ENCODE data around the gene IL36B. TPM values are rescaled to one million over a fixed set of nuclear protein-coding genes. Genes with fewer than 3 reads are reported as not detected.

The IL36B gene
- total and polyA plus RNA-seq, 8 donors, result not detected

- no peak overlapping the region for H3K27ac ChIP-seq
- TF ChIP-seq POLR2A (IDR thresholded peaks at IDR 0.05) (no peak), CTCF (IDR thresholded peaks at IDR 0.05) (no peak), EP300 (IDR thresholded peaks at IDR 0.05) (no peak)
- peaks cover 0 to 13% (median 9%) of the 10 kb centered on the region in 4 donors for H3K9me3 ChIP-seq
- WGBS, 5 donors, result 53 to 89% (median 70%) methylated on average over 1 of the region's 1 CpG
- no peak for DNase-seq
- H3K27me3 ChIP-seq, result no peaks in the 10 kb centered on the region
- intact Hi-C loops (cut with DNase I; ENCODE audit: low total_unique reads), result no loop called here
- H3K36me3 ChIP-seq, result no peaks in the 10 kb centered on the region
- no peaks in the 10 kb centered on the region for H3K4me1 ChIP-seq
- H3K4me3 ChIP-seq, result no peak overlapping the region
Observed at GRCh38 chr2:113056521-113056920, 3.9 kb upstream of the IL36B start.

GRCh38 chr2:113054066-113054465 is 1.4 kb upstream of the IL36B start:
- Histone ChIP-seq H3K9me3 (peaks cover 0 to 17% (median 12%) of the 10 kb centered on the region in 4 donors), H3K4me3 (no peak overlapping the region), H3K27me3 (no peaks in the 10 kb centered on the region), H3K4me1 (no peaks in the 10 kb centered on the region), H3K36me3 (no peaks in the 10 kb centered on the region), H3K27ac (no peak overlapping the region)
- no peak for DNase-seq
- no peak for TF ChIP-seq POLR2A (IDR thresholded peaks at IDR 0.05)
- no peak for TF ChIP-seq EP300 (IDR thresholded peaks at IDR 0.05)
- no peak for TF ChIP-seq POLR2AphosphoS5 (IDR thresholded peaks at IDR 0.05)
- no peak for TF ChIP-seq CTCF (IDR thresholded peaks at IDR 0.05)
- intact Hi-C loops (cut with DNase I; ENCODE audit: low total_unique reads), result no loop called here

GRCh38 chr2:113053666-113054065 is 999 bp upstream of the IL36B start:
- no peak for TF ChIP-seq EP300 (IDR thresholded peaks at IDR 0.05)
- no peak for DNase-seq
- H3K27me3 ChIP-seq, result no peaks in the 10 kb centered on the region
- H3K4me3 ChIP-seq, result no peak overlapping the region
- no peak overlapping the region for H3K27ac ChIP-seq
- no peaks in the 10 kb centered on the region for H3K36me3 ChIP-seq
- peaks cover 0 to 17% (median 12%) of the 10 kb centered on the region in 4 donors for H3K9me3 ChIP-seq
- 34 to 62% (median 53%) methylated on average over 3 of the region's 3 CpGs for WGBS, 5 donors
- intact Hi-C loops (cut with DNase I; ENCODE audit: low total_unique reads), result no loop called here
- H3K4me1 ChIP-seq, result no peaks in the 10 kb centered on the region

- intact Hi-C loops (cut with DNase I; ENCODE audit: low total_unique reads), result no loop called here
- TF ChIP-seq CTCF (IDR thresholded peaks at IDR 0.05), result no peak
- TF ChIP-seq POLR2A (IDR thresholded peaks at IDR 0.05), result no peak
- TF ChIP-seq EP300 (IDR thresholded peaks at IDR 0.05), result no peak
- no peak for TF ChIP-seq POLR2AphosphoS5 (IDR thresholded peaks at IDR 0.05)
- H3K4me3 ChIP-seq, result no peak overlapping the region
- WGBS, 5 donors, result 91 to 95% (median 94%) methylated on average over 15 to 38 of the region's 38 CpGs
- no peaks in the 10 kb centered on the region for H3K4me1 ChIP-seq
- H3K27ac ChIP-seq, result no peak overlapping the region
- no peaks in the 10 kb centered on the region for H3K36me3 ChIP-seq
- H3K9me3 ChIP-seq, result peaks cover 0 to 17% (median 12%) of the 10 kb centered on the region in 4 donors
- no peak for DNase-seq
- H3K27me3 ChIP-seq, result no peaks in the 10 kb centered on the region
Observed at GRCh38 chr2:113050921-113051895, 1.5 kb downstream of the IL36B start.

- WGBS, 5 donors, result 73 to 83% (median 81%) methylated on average over 5 of the region's 5 CpGs
- Histone ChIP-seq H3K4me3 (no peak overlapping the region), H3K27ac (no peak overlapping the region), H3K9me3 (peaks cover 0 to 6% (median 2%) of the 10 kb centered on the region in 4 donors), H3K36me3 (no peaks in the 10 kb centered on the region), H3K27me3 (no peaks in the 10 kb centered on the region), H3K4me1 (no peaks in the 10 kb centered on the region)
- DNase-seq, result no peak
- TF ChIP-seq POLR2A (IDR thresholded peaks at IDR 0.05) (no peak), EP300 (IDR thresholded peaks at IDR 0.05) (no peak), POLR2AphosphoS5 (IDR thresholded peaks at IDR 0.05) (no peak), CTCF (IDR thresholded peaks at IDR 0.05) (no peak)
- intact Hi-C loops (cut with DNase I; ENCODE audit: low total_unique reads), result no loop called here
Observed at GRCh38 chr2:113046465-113046864, 6.2 kb downstream of the IL36B start.
